GM12892 (cell line): ENCODE results near the gene CCDC27.

Experiments
- POLR2A ChIP-seq: IDR thresholded peaks from 2 replicates; pipeline ENCODE4 v1.6.1; 2011; ENCODE audit warnings: low read depth, low read length, control low read depth
- POLR2AphosphoS5 ChIP-seq: IDR thresholded peaks from 2 replicates; pipeline ENCODE4 v1.6.1; 2011; ENCODE audit warnings: low read depth, low read length, control low read depth
- TAF1 ChIP-seq: IDR thresholded peaks from 2 replicates; pipeline ENCODE4 v1.6.1; 2011; ENCODE audit warnings: low read depth, mild to moderate bottlenecking, control low read depth, low read length, borderline replicate concordance

DNA sequence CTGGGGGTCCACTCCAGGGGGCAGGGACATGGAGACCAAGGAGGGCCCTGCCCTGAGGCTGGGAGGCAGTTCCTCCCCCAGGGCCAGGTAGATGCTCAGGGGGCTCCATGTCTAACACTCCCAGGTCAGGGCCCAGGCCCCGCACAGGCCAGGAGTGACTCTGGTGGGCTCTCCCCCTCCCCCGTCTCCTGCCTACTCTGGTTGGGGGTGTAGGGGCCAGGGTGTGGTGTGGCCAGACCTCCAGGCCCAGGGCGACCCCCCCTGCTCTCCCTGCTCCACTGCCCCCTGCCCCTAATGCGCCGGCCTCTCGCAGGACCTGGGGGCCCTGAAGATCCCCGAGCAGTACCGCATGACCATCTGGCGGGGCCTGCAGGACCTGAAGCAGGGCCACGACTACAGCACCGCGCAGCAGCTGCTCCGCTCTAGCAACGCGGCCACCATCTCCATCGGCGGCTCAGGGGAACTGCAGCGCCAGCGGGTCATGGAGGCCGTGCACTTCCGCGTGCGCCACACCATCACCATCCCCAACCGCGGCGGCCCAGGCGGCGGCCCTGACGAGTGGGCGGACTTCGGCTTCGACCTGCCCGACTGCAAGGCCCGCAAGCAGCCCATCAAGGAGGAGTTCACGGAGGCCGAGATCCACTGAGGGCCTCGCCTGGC is 19.7 kb upstream of the CCDC27 start:
- no peak for TF ChIP-seq TAF1
- no peak for TF ChIP-seq POLR2AphosphoS5
- TF ChIP-seq POLR2A: no peak
